BLaER1 treated with 17β-estradiol and CSF1 and Interleukin-3, amounts not matched to agents 10 nM and 100 nM (cell line): Measurements from ENCODE around the gene ZBTB20.

Experiments used
- H3K27ac ChIP-seq, 11 experiments: shearing (Covaris generic); formaldehyde crosslinking; 2 replicates each; pipeline ENCODE4 v1.8.1; 2022
- H3K27me3 ChIP-seq, 11 experiments: shearing (Covaris generic); formaldehyde crosslinking; 2 replicates each; pipeline ENCODE4 v1.8.1; 2022
- H3K36me3 ChIP-seq, 11 experiments: shearing (Covaris generic); formaldehyde crosslinking; 2 replicates each; pipeline ENCODE4 v1.8.1; 2022
- H3K4me1 ChIP-seq, 10 experiments: shearing (Covaris generic); formaldehyde crosslinking; 2 replicates each; pipeline ENCODE4 v1.8.1; 2022
- H3K4me2 ChIP-seq, 11 experiments: shearing (Covaris generic); formaldehyde crosslinking; 2 replicates each; pipeline ENCODE4 v1.8.1; 2022
- H3K4me3 ChIP-seq, 10 experiments: shearing (Covaris generic); formaldehyde crosslinking; 2 replicates each; pipeline ENCODE4 v1.8.1; 2022
- H3K9ac ChIP-seq, 11 experiments: shearing (Covaris generic); formaldehyde crosslinking; 2 replicates each; pipeline ENCODE4 v1.8.1; 2022
- H3K9me3 ChIP-seq, 11 experiments: shearing (Covaris generic); formaldehyde crosslinking; replicated peaks in 1 of 11; 2 replicates each; pipeline ENCODE4 v1.8.1; 2022
- H4K20me1 ChIP-seq, 11 experiments: shearing (Covaris generic); formaldehyde crosslinking; 2 replicates each; pipeline ENCODE4 v1.8.1; 2022
- Cebpa-rat ChIP-seq, 11 experiments: shearing (Covaris generic); IDR thresholded peaks; 2 replicates each; pipeline ENCODE4 v1.8.1; 2022

The ZBTB20 gene

GRCh38 chr3:114994554-114995341, 152.3 kb downstream of the ZBTB20 start:
- Histone ChIP-seq H3K4me1 (no peaks in the 10 kb centered on the region), H3K27me3 (no peaks in the 10 kb centered on the region), H3K4me2 (no peak overlapping the region), H3K4me3 (no peak overlapping the region), H4K20me1 (no peaks in the 10 kb centered on the region), H3K9me3 (no peaks in the 10 kb centered on the region), H3K9ac (no peak overlapping the region), H3K27ac (no peak overlapping the region), H3K36me3 (no peaks in the 10 kb centered on the region)
- no peak for TF ChIP-seq Cebpa-rat (IDR thresholded peaks at IDR 0.05)

- no peak overlapping the region for H3K4me2 ChIP-seq
- no peak overlapping the region for H3K27ac ChIP-seq
- H3K4me1 ChIP-seq, result no peaks in the 10 kb centered on the region
- H3K9ac ChIP-seq, result no peak overlapping the region
- TF ChIP-seq Cebpa-rat (IDR thresholded peaks at IDR 0.05), result no peak
- H4K20me1 ChIP-seq, result no peaks in the 10 kb centered on the region; a peak in 1 of 22 replicates
- no peaks in the 10 kb centered on the region for H3K9me3 ChIP-seq
- H3K27me3 ChIP-seq, result no peaks in the 10 kb centered on the region
- H3K36me3 ChIP-seq, result no peaks in the 10 kb centered on the region
- H3K4me3 ChIP-seq, result no peak overlapping the region
These were observed 161.3 kb downstream of the ZBTB20 start for GRCh38 chr3:114985776-114986175.

- Histone ChIP-seq H3K36me3 (no peaks in the 10 kb centered on the region), H4K20me1 (no peaks in the 10 kb centered on the region; a peak in 1 of 22 replicates), H3K27me3 (no peaks in the 10 kb centered on the region), H3K4me1 (no peaks in the 10 kb centered on the region), H3K4me3 (no peak overlapping the region), H3K27ac (no peak overlapping the region), H3K9ac (no peak overlapping the region), H3K4me2 (no peak overlapping the region), H3K9me3 (no peaks in the 10 kb centered on the region)
- no peak for TF ChIP-seq Cebpa-rat (IDR thresholded peaks at IDR 0.05)
These were observed 163.8 kb downstream of the ZBTB20 start for GRCh38 chr3:114983248-114983647.

- Histone ChIP-seq H3K27me3 (no peaks in the 10 kb centered on the region), H3K4me3 (no peak overlapping the region), H3K4me1 (no peaks in the 10 kb centered on the region), H3K9ac (no peak overlapping the region), H3K36me3 (no peaks in the 10 kb centered on the region), H3K27ac (no peak overlapping the region), H4K20me1 (no peaks in the 10 kb centered on the region), H3K9me3 (no peaks in the 10 kb centered on the region), H3K4me2 (no peak overlapping the region)
- TF ChIP-seq Cebpa-rat (IDR thresholded peaks at IDR 0.05), result no peak
These were observed 172.7 kb downstream of the ZBTB20 start for GRCh38 chr3:114974387-114974786.

DNA sequence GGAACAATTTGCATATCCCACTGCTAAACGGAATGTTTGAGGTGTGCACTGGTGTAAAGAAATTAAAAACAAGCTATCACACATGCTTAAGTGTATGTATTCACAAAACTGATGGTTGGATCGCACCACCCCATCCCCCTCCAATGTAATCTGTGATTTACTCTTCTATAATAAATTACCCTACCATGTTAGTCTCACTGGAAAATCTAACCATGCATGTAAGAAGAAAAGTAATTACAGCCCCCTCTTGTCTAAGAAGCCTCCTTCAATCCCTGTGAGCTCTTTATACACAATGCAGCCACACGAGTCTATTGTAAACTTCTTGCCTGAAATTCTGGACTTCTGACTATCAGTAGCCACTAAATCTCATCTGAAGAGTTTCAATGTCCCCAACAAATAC, 173.6 kb downstream of the ZBTB20 start:
- no peak overlapping the region for H3K4me2 ChIP-seq

GRCh38 chr3:114967168-114967567, 179.9 kb downstream of the ZBTB20 start:
- TF ChIP-seq Cebpa-rat (IDR thresholded peaks at IDR 0.05), result no peak
- Histone ChIP-seq H3K9ac (no peak overlapping the region), H3K27ac (no peak overlapping the region), H3K4me2 (no peak overlapping the region), H3K9me3 (no peaks in the 10 kb centered on the region), H4K20me1 (no peaks in the 10 kb centered on the region), H3K27me3 (no peaks in the 10 kb centered on the region), H3K4me1 (no peaks in the 10 kb centered on the region), H3K4me3 (no peak overlapping the region), H3K36me3 (no peaks in the 10 kb centered on the region)

More for the DNA sequence above, 173.6 kb downstream of the ZBTB20 start:
- H3K36me3 ChIP-seq, result no peaks in the 10 kb centered on the region
- H3K4me1 ChIP-seq, result no peaks in the 10 kb centered on the region
- no peak overlapping the region for H3K9ac ChIP-seq
- H3K4me3 ChIP-seq, result no peak overlapping the region
- no peaks in the 10 kb centered on the region for H3K9me3 ChIP-seq
- H3K27ac ChIP-seq, result no peak overlapping the region
- no peaks in the 10 kb centered on the region for H3K27me3 ChIP-seq
- no peaks in the 10 kb centered on the region for H4K20me1 ChIP-seq
- TF ChIP-seq Cebpa-rat (IDR thresholded peaks at IDR 0.05), result no peak

GRCh38 chr3:114962189-114962588, 184.9 kb downstream of the ZBTB20 start:
- no peak for TF ChIP-seq Cebpa-rat (IDR thresholded peaks at IDR 0.05)
- no peak overlapping the region for H3K4me2 ChIP-seq
- H3K9ac ChIP-seq, result no peak overlapping the region

DNA sequence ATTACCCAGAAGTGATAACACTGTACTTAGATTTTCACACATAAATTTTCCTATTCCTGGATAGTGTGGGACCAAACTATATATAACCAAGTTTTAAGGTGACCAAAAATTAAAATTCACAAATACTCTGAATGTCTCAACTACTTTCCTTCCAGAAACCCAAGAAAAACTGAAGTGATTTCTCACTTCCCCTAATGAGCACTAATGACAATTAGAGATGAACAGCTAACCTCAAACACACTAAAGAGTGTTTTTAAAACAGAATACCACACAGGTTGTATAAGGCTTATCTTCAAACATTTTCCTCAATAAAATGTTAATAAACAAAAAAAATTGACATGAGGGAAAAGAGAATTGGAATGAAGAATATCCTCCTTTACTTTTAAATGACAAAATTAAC, 188.2 kb downstream of the ZBTB20 start:
- no peak for TF ChIP-seq Cebpa-rat (IDR thresholded peaks at IDR 0.05)
- H4K20me1 ChIP-seq, result no peaks in the 10 kb centered on the region

More at GRCh38 chr3:114962189-114962588, 184.9 kb downstream of the ZBTB20 start:
- H4K20me1 ChIP-seq, result no peaks in the 10 kb centered on the region
- no peak overlapping the region for H3K4me3 ChIP-seq
- H3K9me3 ChIP-seq, result no peaks in the 10 kb centered on the region
- no peaks in the 10 kb centered on the region for H3K27me3 ChIP-seq
- no peak overlapping the region for H3K27ac ChIP-seq
- H3K36me3 ChIP-seq, result no peaks in the 10 kb centered on the region
- no peaks in the 10 kb centered on the region for H3K4me1 ChIP-seq

GRCh38 chr3:114953800-114954199, 193.3 kb downstream of the ZBTB20 start:
- H3K4me1 ChIP-seq, result no peaks in the 10 kb centered on the region
- H3K9ac ChIP-seq, result no peak overlapping the region
- peaks cover 0 to 7% (median 0%) of the 10 kb centered on the region in 11 experiments; a peak in 1 of 22 replicates for H3K36me3 ChIP-seq
- no peak for TF ChIP-seq Cebpa-rat (IDR thresholded peaks at IDR 0.05)
- H3K27ac ChIP-seq, result no peak overlapping the region
- no peak overlapping the region; a peak in 1 of 20 replicates for H3K4me3 ChIP-seq
- no peaks in the 10 kb centered on the region for H4K20me1 ChIP-seq
- no peak overlapping the region for H3K4me2 ChIP-seq
- no peaks in the 10 kb centered on the region for H3K27me3 ChIP-seq
- H3K9me3 ChIP-seq, result peaks cover 20 to 34% (median 24%) of the 10 kb centered on the region in 11 experiments

More for the DNA sequence above, 188.2 kb downstream of the ZBTB20 start:
- Histone ChIP-seq H3K4me3 (no peak overlapping the region), H3K27me3 (no peaks in the 10 kb centered on the region), H3K9me3 (peaks cover 8 to 15% (median 11%) of the 10 kb centered on the region in 11 experiments; a peak in 21 of 22 replicates), H3K36me3 (peaks cover 0 to 7% (median 0%) of the 10 kb centered on the region in 11 experiments; a peak in 1 of 22 replicates), H3K4me1 (no peaks in the 10 kb centered on the region), H3K27ac (no peak overlapping the region), H3K4me2 (no peak overlapping the region), H3K9ac (no peak overlapping the region)
